Chondrocyte (in vitro differentiated cells): ENCODE results near the gene EPS8. TPM values are rescaled to one million over a fixed set of nuclear protein-coding genes. Genes with fewer than 3 reads are reported as not detected.

Experiments
- DNase-seq: peaks from one replicate; pipeline ENCODE4 v3.0.0; 2021; ENCODE audit warnings: mixed read lengths, low spot score
- H3K27ac Mint-ChIP-seq: one replicate; pipeline ENCODE4 v1.8.0; 2021; ENCODE audit warnings: mild to moderate bottlenecking, moderate library complexity, mixed read lengths; ENCODE audit not compliant: unreplicated experiment
- H3K27me3 Mint-ChIP-seq: 2 replicates; pipeline ENCODE4 v1.8.0; 2021; ENCODE audit warnings: low read depth, mixed read lengths
- H3K36me3 Mint-ChIP-seq: 2 replicates; pipeline ENCODE4 v1.8.0; 2021; ENCODE audit warnings: low read depth, mixed read lengths
- H3K4me1 Mint-ChIP-seq: 2 replicates; pipeline ENCODE4 v1.8.0; 2021; ENCODE audit warnings: low read depth, mild to moderate bottlenecking, mixed read lengths
- H3K4me3 Mint-ChIP-seq: one replicate; pipeline ENCODE4 v1.8.0; 2021; ENCODE audit warnings: mild to moderate bottlenecking, moderate library complexity, mixed read lengths; ENCODE audit not compliant: unreplicated experiment
- H3K9me3 Mint-ChIP-seq: 2 replicates; pipeline ENCODE4 v1.8.0; 2021; ENCODE audit warnings: low read depth, mixed read lengths
- total RNA-seq: library from RNA; stranded (reverse); gene quantifications from 3 replicates; pipeline ENCODE4 v1.2.1, GENCODE V29; 2021
- TF ChIP-seq, protein P1 (sequence below): fragments of 200-600 bp; sonication (generic); IDR thresholded peaks from 2 replicates; pipeline ENCODE4 v1.5.0; 2021; ENCODE audit warnings: antibody characterized with exemption, mild to moderate bottlenecking, moderate library complexity

The EPS8 gene
- total RNA-seq, 1 donor from 2014 or later: 114 TPM

DNA sequence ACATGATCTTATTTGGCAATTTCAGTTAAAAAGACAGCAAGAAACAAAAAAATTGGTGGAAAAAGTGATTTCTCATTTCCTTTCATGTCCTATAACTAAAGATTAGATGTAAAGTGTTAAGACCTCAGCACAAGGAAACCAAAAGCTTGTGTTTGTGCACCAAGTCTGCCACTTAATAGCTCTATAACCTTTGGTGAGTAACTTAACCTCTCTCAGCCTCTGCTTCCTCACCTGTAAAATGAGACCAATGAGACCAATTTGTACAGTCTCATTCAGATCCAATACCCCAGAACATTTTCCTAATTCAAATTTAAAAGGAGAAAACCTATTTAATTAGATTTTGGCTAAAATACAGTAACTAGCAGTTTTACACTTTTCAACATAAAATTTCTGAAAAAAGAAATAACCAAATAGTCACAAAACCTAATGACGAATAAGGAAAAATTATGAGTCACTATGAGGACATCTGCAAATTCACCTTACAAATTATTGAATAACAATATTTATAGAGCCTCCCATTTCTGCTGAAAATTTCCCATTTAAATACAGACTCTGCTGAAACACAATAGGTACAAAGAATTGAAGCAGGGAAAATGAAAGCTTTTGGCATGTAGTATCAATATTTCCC is 71.1 kb downstream of the EPS8 start:
- TF ChIP-seq, protein P1, sequence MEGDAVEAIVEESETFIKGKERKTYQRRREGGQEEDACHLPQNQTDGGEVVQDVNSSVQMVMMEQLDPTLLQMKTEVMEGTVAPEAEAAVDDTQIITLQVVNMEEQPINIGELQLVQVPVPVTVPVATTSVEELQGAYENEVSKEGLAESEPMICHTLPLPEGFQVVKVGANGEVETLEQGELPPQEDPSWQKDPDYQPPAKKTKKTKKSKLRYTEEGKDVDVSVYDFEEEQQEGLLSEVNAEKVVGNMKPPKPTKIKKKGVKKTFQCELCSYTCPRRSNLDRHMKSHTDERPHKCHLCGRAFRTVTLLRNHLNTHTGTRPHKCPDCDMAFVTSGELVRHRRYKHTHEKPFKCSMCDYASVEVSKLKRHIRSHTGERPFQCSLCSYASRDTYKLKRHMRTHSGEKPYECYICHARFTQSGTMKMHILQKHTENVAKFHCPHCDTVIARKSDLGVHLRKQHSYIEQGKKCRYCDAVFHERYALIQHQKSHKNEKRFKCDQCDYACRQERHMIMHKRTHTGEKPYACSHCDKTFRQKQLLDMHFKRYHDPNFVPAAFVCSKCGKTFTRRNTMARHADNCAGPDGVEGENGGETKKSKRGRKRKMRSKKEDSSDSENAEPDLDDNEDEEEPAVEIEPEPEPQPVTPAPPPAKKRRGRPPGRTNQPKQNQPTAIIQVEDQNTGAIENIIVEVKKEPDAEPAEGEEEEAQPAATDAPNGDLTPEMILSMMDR: no peak
- H3K9me3 Mint-ChIP-seq: no peaks in the 10 kb centered on the region
- DNase-seq: no peak
- H3K4me1 Mint-ChIP-seq: peaks cover 89% of the 10 kb centered on the region
- H3K27me3 Mint-ChIP-seq: no peaks in the 10 kb centered on the region
- H3K27ac Mint-ChIP-seq: peak overlapping the region; percentile 78
- H3K36me3 Mint-ChIP-seq: peaks cover 4% of the 10 kb centered on the region
- H3K4me3 Mint-ChIP-seq: no peak overlapping the region

DNA sequence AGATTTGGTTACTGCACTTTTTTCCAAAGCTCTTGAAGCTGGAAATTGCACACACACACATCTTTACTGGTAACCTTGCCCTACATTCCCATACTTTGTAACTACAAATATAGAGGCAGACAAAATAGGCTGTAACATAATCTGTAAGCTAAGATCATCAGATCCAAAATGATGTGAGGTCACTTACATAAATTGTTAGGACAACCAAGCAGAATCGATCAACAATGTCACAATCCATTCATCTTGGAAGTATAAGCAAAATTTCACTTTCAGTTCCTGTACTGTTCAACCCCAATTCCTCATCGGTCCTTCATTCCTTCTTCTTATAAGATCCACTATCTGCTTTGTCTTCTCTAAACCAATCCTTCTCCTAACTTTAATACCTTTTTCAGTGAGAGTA is 72.6 kb downstream of the EPS8 start:
- Mint-ChIP-seq H3K4me3 (no peak overlapping the region), H3K27ac (peak overlapping the region; percentile 19), H3K4me1 (peaks cover 87% of the 10 kb centered on the region), H3K9me3 (no peaks in the 10 kb centered on the region), H3K36me3 (peaks cover 4% of the 10 kb centered on the region), H3K27me3 (no peaks in the 10 kb centered on the region)
- no peak for DNase-seq
- TF ChIP-seq, protein P1: no peak

DNA sequence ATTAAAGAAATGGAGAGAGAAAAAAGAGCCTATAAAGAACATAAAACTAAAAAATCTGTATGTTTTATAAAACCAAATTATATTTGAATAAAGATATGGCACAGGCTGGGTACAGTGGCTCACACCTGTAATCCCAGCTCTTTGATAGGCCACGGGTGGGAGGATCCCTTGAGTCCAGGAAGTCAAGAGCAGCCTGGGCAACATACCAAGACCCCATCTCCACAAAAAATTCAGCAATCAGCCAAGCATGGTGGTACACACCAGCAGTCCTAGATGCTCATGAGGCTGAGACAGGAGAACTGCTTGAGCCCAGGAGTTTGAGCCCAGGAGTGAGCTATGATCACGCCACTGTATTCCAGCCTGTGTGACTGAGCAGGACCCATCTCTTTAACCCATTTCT is 74.9 kb downstream of the EPS8 start:
- Mint-ChIP-seq H3K4me3 (no peak overlapping the region), H3K27ac (no peak overlapping the region), H3K27me3 (no peaks in the 10 kb centered on the region), H3K4me1 (peaks cover 79% of the 10 kb centered on the region), H3K36me3 (peaks cover 5% of the 10 kb centered on the region), H3K9me3 (no peaks in the 10 kb centered on the region)
- TF ChIP-seq, protein P1: no peak
- DNase-seq: no peak

DNA sequence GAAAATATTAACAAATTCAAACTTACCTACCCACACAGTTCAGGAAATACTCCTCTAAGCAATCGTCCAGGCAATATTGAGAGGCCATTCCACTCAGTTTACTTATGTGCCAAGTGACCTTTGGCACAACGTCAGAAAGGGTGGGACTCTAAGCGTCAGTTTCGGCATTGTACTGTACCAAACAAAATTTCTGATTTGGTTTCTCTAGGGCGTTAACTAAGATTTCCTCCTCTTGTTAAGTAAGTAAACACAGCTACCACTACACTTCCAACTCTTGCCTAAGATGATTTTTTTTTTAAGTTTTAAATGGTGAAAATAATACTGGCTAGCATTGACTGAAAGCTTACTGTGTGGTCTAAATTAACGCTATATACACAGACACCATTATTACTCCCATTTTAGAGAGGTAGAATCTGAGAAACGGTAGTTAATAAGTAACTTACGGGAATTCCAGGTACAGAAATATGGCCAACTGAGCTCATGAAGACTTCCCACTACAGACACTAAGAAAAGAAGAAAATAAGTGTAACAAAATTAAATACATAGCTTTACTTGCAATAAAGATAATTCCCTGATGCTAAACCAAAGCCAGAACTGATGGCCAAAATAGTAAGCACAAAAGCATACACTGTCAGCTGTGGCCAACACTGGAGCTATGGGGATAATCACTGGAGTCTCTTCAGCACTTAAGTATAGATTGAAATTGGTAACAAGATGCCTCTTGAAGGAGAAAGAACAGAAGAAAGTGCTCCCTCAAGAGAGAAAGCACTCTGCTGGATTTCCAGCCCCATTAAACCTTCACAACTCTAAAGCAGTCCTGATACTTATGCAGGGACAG is 76.1 kb downstream of the EPS8 start:
- Mint-ChIP-seq H3K9me3 (no peaks in the 10 kb centered on the region), H3K27ac (peak overlapping the region; percentile 63), H3K27me3 (no peaks in the 10 kb centered on the region), H3K36me3 (peaks cover 8% of the 10 kb centered on the region), H3K4me1 (peaks cover 80% of the 10 kb centered on the region), H3K4me3 (no peak overlapping the region)
- TF ChIP-seq, protein P1: no peak
- DNase-seq: no peak

DNA sequence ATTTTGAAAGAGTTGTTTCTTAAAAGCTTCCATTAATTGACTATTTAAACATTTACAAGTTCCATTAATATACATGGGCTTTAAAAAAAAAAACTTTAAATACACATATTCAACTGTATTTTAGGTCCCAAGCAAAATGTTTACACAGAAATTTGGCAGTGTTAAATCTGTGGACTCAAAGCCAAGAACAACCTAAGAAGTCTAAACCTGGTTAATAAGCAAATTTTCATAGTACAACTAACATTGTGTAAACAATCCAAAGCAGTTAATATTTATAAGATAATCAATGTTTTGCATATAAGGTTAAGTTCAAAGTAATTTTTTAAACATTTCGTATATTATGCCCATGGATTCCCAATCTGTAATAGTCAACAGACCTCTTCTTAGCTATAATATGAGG is 77.0 kb downstream of the EPS8 start:
- peaks cover 8% of the 10 kb centered on the region for H3K36me3 Mint-ChIP-seq
- H3K27me3 Mint-ChIP-seq: no peaks in the 10 kb centered on the region
- H3K27ac Mint-ChIP-seq: no peak overlapping the region
- H3K4me1 Mint-ChIP-seq: peaks cover 80% of the 10 kb centered on the region
- H3K4me3 Mint-ChIP-seq: no peak overlapping the region
- TF ChIP-seq, protein P1: no peak
- H3K9me3 Mint-ChIP-seq: no peaks in the 10 kb centered on the region
- no peak for DNase-seq
